Right renal pelvis (tissue), 4 donors: ENCODE results near the gene RALGAPA2. TPM values are rescaled to one million over a fixed set of nuclear protein-coding genes. Genes with fewer than 3 reads are reported as not detected.
A peak's percentile ranks its signal among the peaks of the same experiment; 100 is the strongest.

ENCODE experiments used
- DNase-seq, 4 donors: peaks; one replicate each; pipeline ENCODE4 v3.0.0-alpha.2; 2013; ENCODE audit warnings: low read depth in 4 of 4, low spot score in 3 of 4, missing footprints in 1 of 4
- polyA plus RNA-seq, 4 donors: library from polyadenylated mRNA; unstranded; fragments of 120-200 nt; gene quantifications; one replicate each; pipeline ENCODE4 v1.2.1, GENCODE V29; 2013; ENCODE audit not compliant: insufficient read length in 4 of 4

Gene RALGAPA2
- polyA plus RNA-seq, 4 donors = 18.3 to 22.8 (median 19.5) TPM

- peak in 2 of 4 donors; percentile 18 to 26 for DNase-seq
Measured at GRCh38 chr20:20593447-20594170, 118.8 kb downstream of the RALGAPA2 start.

- no peak for DNase-seq
Measured at GRCh38 chr20:20585146-20585545, 127.3 kb downstream of the RALGAPA2 start.

- no peak for DNase-seq
Measured at GRCh38 chr20:20582734-20583133, 129.7 kb downstream of the RALGAPA2 start.

- no peak for DNase-seq
Measured at GRCh38 chr20:20580139-20580538, 132.3 kb downstream of the RALGAPA2 start.

GRCh38 chr20:20578838-20579237, 133.6 kb downstream of the RALGAPA2 start:
- DNase-seq = no peak

GRCh38 chr20:20573797-20574196, 138.6 kb downstream of the RALGAPA2 start:
- DNase-seq = no peak

GRCh38 chr20:20571068-20571780, 141.2 kb downstream of the RALGAPA2 start:
- no peak for DNase-seq

GRCh38 chr20:20568604-20569205, 143.7 kb downstream of the RALGAPA2 start:
- DNase-seq = peak in 3 of 4 donors; percentile 5 to 10 (median 5)

GRCh38 chr20:20567712-20568111, 144.7 kb downstream of the RALGAPA2 start:
- DNase-seq = no peak

GRCh38 chr20:20566516-20566915, 145.9 kb downstream of the RALGAPA2 start:
- DNase-seq = no peak

GRCh38 chr20:20564279-20564678, 148.2 kb downstream of the RALGAPA2 start:
- no peak for DNase-seq

- DNase-seq = no peak
Measured at GRCh38 chr20:20562507-20562906, 149.9 kb downstream of the RALGAPA2 start.

GRCh38 chr20:20561841-20562240, 150.6 kb downstream of the RALGAPA2 start:
- DNase-seq = no peak

GRCh38 chr20:20561172-20561571, 151.3 kb downstream of the RALGAPA2 start:
- DNase-seq = no peak

GRCh38 chr20:20557406-20557805, 155.0 kb downstream of the RALGAPA2 start:
- DNase-seq = no peak

GRCh38 chr20:20555838-20556237, 156.6 kb downstream of the RALGAPA2 start:
- no peak for DNase-seq

GRCh38 chr20:20554951-20555350, 157.5 kb downstream of the RALGAPA2 start:
- no peak for DNase-seq

- DNase-seq = no peak
Measured at GRCh38 chr20:20553541-20553940, 158.9 kb downstream of the RALGAPA2 start.

- DNase-seq = no peak
Measured at GRCh38 chr20:20552076-20552475, 160.4 kb downstream of the RALGAPA2 start.

GRCh38 chr20:20551409-20551808, 161.0 kb downstream of the RALGAPA2 start:
- DNase-seq = no peak

- DNase-seq = no peak
Measured at GRCh38 chr20:20549704-20550103, 162.7 kb downstream of the RALGAPA2 start.

GRCh38 chr20:20549267-20549612, 163.2 kb downstream of the RALGAPA2 start:
- no peak for DNase-seq
